GM18873 (cell line): ENCODE data around the gene KDSR.

ENCODE experiments used
- ATAC-seq: cut with Tn5 transposase; IDR thresholded peaks from one replicate; pipeline ENCODE4 v1.9.1; 2021; ENCODE audit warnings: mild to moderate bottlenecking, moderate library complexity, moderate number of reproducible peaks; ENCODE audit not compliant: unreplicated experiment, low FRiP score

The KDSR gene

GRCh38 chr18:63322206-63322605, 44.8 kb downstream of the KDSR start:
- no peak for ATAC-seq

- no peak for ATAC-seq
Measured at GRCh38 chr18:63321291-63321690, 45.7 kb downstream of the KDSR start.

GRCh38 chr18:63320975-63321265, 46.1 kb downstream of the KDSR start:
- no peak for ATAC-seq

- peak; percentile 46 for ATAC-seq
Measured at GRCh38 chr18:63320123-63320974, 46.7 kb downstream of the KDSR start.

GRCh38 chr18:63319383-63320122, 47.5 kb downstream of the KDSR start, which contains the start of gene BCL2:
Gene BCL2, minus strand, starts transcription at chr18:63319769.
- no peak for ATAC-seq

GRCh38 chr18:63318889-63319382, 48.1 kb downstream of the KDSR start:
- ATAC-seq, result no peak

- ATAC-seq, result peak; percentile 41
Measured at GRCh38 chr18:63317982-63318888, 48.8 kb downstream of the KDSR start.

GRCh38 chr18:63317556-63317946, 49.5 kb downstream of the KDSR start:
- ATAC-seq, result no peak

- ATAC-seq, result peak; percentile 25
Measured at GRCh38 chr18:63316612-63317555, 50.1 kb downstream of the KDSR start.

GRCh38 chr18:63315876-63316275, 51.1 kb downstream of the KDSR start:
- no peak for ATAC-seq

- no peak for ATAC-seq
Measured at GRCh38 chr18:63315131-63315662, 51.8 kb downstream of the KDSR start.

GRCh38 chr18:63314062-63314790, 52.8 kb downstream of the KDSR start:
- no peak for ATAC-seq

- ATAC-seq, result no peak
Measured at GRCh38 chr18:63313396-63313917, 53.5 kb downstream of the KDSR start.

- ATAC-seq, result no peak
Measured at GRCh38 chr18:63312737-63313395, 54.1 kb downstream of the KDSR start.

GRCh38 chr18:63312019-63312409, 55.0 kb downstream of the KDSR start:
- no peak for ATAC-seq

- ATAC-seq, result peak; percentile 72
Measured at GRCh38 chr18:63311118-63312018, 55.6 kb downstream of the KDSR start.

GRCh38 chr18:63309422-63309821, 57.6 kb downstream of the KDSR start:
- no peak for ATAC-seq
